Hepatocyte (in vitro differentiated cells): ENCODE results near the gene SPRYD4.

Experiments used
- CTCF ChIP-seq: fragments of 200-600 bp; sonication (generic); IDR thresholded peaks from 2 replicates; pipeline ENCODE4 v1.5.1; 2016; ENCODE audit warnings: antibody characterized with exemption, mild to moderate bottlenecking; ENCODE audit not compliant: poor library complexity
- EZH2 ChIP-seq: fragments of 200-600 bp; sonication (generic); IDR thresholded peaks from 2 replicates; pipeline ENCODE4 v1.6.1; 2016; ENCODE audit warnings: antibody characterized with exemption, mild to moderate bottlenecking, borderline replicate concordance
- EZH2phosphoT487 ChIP-seq: fragments of 200-600 bp; sonication (generic); IDR thresholded peaks from one replicate; pipeline ENCODE4 v1.6.1; 2018; ENCODE audit warnings: antibody characterized with exemption, mild to moderate bottlenecking, low read depth, moderate library complexity; ENCODE audit not compliant: unreplicated experiment, severe bottlenecking

DNA sequence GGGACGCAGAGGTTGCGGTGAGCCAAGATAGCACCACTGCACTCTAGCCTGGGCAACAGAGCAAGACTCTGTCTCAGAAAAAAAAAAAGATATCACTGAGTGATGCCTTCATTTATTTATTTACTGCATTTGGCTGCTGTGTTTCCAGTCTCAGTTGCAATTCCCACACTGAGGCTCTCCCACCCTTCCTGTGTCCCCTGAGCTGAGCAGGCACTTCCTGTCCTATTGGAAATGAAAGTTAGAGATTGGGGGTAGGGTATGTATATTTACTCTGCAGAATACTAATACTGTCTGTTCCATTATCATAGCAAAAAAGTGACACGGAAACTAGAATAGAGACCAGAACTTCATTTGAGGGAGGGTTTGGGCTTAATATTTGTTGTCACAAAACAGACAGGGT lies 51.7 kb downstream of the SPRYD4 start:
- TF ChIP-seq EZH2phosphoT487 (no peak), CTCF (no peak), EZH2 (no peak)
